ENCODE data around the gene SYNDIG1. TPM values are rescaled to one million over a fixed set of nuclear protein-coding genes. Genes with fewer than 3 reads are reported as not detected.

SYNDIG1 gene
- total RNA-seq, 1 donor from 2014 or later: 13.7 TPM

GRCh38 chr20:24490598-24490997, 21.2 kb downstream of the SYNDIG1 start:
- Histone ChIP-seq H3K4me3 (no peak overlapping the region), H3K9me3 (no peaks in the 10 kb centered on the region), H3K4me1 (no peaks in the 10 kb centered on the region), H3K36me3 (no peaks in the 10 kb centered on the region), H3K27ac (no peak overlapping the region), H3K27me3 (no peaks in the 10 kb centered on the region)
- TF ChIP-seq CTCF (IDR thresholded peaks at IDR 0.05): no peak
- DNase-seq (ENCODE audit: low spot score in 2 of 2): no peak
- intact Hi-C loops (cut with DNase I): no loop called here

GRCh38 chr20:24491041-24491756, 21.8 kb downstream of the SYNDIG1 start:
- H3K27ac ChIP-seq: no peak overlapping the region
- no peaks in the 10 kb centered on the region for H3K36me3 ChIP-seq
- no peak for DNase-seq (ENCODE audit: low spot score in 2 of 2)
- no peaks in the 10 kb centered on the region for H3K27me3 ChIP-seq
- H3K4me3 ChIP-seq: no peak overlapping the region
- H3K4me1 ChIP-seq: no peaks in the 10 kb centered on the region
- no peak for TF ChIP-seq CTCF (IDR thresholded peaks at IDR 0.05)
- intact Hi-C loops (cut with DNase I): no loop called here
- no peaks in the 10 kb centered on the region for H3K9me3 ChIP-seq

- Histone ChIP-seq H3K36me3 (no peaks in the 10 kb centered on the region), H3K27ac (no peak overlapping the region), H3K9me3 (no peaks in the 10 kb centered on the region), H3K4me3 (no peak overlapping the region), H3K27me3 (no peaks in the 10 kb centered on the region), H3K4me1 (no peaks in the 10 kb centered on the region)
- TF ChIP-seq CTCF (IDR thresholded peaks at IDR 0.05): no peak
- intact Hi-C loops (cut with DNase I): no loop called here
- DNase-seq (ENCODE audit: low spot score in 2 of 2): peak in 1 of 2 donors; percentile 39
Measured at GRCh38 chr20:24492031-24492607, 22.7 kb downstream of the SYNDIG1 start.

- no peaks in the 10 kb centered on the region for H3K36me3 ChIP-seq
- H3K4me3 ChIP-seq: no peak overlapping the region
- DNase-seq (ENCODE audit: low spot score in 2 of 2): no peak
- intact Hi-C loops (cut with DNase I): no loop called here
- TF ChIP-seq CTCF (IDR thresholded peaks at IDR 0.05): no peak
- no peaks in the 10 kb centered on the region for H3K9me3 ChIP-seq
- H3K4me1 ChIP-seq: no peaks in the 10 kb centered on the region
- no peak overlapping the region for H3K27ac ChIP-seq
- H3K27me3 ChIP-seq: no peaks in the 10 kb centered on the region
Measured at GRCh38 chr20:24492698-24493097, 23.3 kb downstream of the SYNDIG1 start.

- Histone ChIP-seq H3K27ac (no peak overlapping the region), H3K4me1 (no peaks in the 10 kb centered on the region), H3K36me3 (no peaks in the 10 kb centered on the region), H3K4me3 (no peak overlapping the region), H3K27me3 (no peaks in the 10 kb centered on the region), H3K9me3 (no peaks in the 10 kb centered on the region)
- intact Hi-C loops (cut with DNase I): no loop called here
- TF ChIP-seq CTCF (IDR thresholded peaks at IDR 0.05): no peak
- no peak for DNase-seq (ENCODE audit: low spot score in 2 of 2)
Measured at GRCh38 chr20:24493181-24493580, 23.8 kb downstream of the SYNDIG1 start.

All from ascending aorta (tissue), 2 donors.